Fibroblast of villous mesenchyme (primary cell): ENCODE measurements around the gene TRPC4AP. TPM values are rescaled to one million over a fixed set of nuclear protein-coding genes. Genes with fewer than 3 reads are reported as not detected.

Experiments
- DNase-seq: peaks from one replicate; pipeline ENCODE4 v3.0.0-alpha.2; 2010; ENCODE audit warnings: low read depth
- H3K4me3 ChIP-seq: 2 replicates; pipeline ENCODE4 v1.5.1; 2011; ENCODE audit warnings: low read depth, mild to moderate bottlenecking, low read length
- CTCF ChIP-seq: IDR thresholded peaks from 2 replicates; pipeline ENCODE4 v1.5.1; 2012; ENCODE audit warnings: low read depth, mild to moderate bottlenecking, low read length; ENCODE audit not compliant: insufficient read depth
- total RNA-seq: library from RNA; depleted of rRNA; stranded (reverse); fragments of >200 nt; gene quantifications from 2 replicates; pipeline ENCODE4 v1.2.3, GENCODE V29; 2012

The TRPC4AP gene, protein sequence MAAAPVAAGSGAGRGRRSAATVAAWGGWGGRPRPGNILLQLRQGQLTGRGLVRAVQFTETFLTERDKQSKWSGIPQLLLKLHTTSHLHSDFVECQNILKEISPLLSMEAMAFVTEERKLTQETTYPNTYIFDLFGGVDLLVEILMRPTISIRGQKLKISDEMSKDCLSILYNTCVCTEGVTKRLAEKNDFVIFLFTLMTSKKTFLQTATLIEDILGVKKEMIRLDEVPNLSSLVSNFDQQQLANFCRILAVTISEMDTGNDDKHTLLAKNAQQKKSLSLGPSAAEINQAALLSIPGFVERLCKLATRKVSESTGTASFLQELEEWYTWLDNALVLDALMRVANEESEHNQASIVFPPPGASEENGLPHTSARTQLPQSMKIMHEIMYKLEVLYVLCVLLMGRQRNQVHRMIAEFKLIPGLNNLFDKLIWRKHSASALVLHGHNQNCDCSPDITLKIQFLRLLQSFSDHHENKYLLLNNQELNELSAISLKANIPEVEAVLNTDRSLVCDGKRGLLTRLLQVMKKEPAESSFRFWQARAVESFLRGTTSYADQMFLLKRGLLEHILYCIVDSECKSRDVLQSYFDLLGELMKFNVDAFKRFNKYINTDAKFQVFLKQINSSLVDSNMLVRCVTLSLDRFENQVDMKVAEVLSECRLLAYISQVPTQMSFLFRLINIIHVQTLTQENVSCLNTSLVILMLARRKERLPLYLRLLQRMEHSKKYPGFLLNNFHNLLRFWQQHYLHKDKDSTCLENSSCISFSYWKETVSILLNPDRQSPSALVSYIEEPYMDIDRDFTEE
- total RNA-seq, result 86.7 and 96.7 TPM in 2 replicates

GRCh38 chr20:35092524-35093266 is at the start of gene TRPC4AP:
TSS of gene TRPC4AP (minus strand) at chr20:35092807. CDS start at chr20:35092781, 26 bp downstream.
- DNase-seq, result peak; percentile 92
- peak within 1 kb of the TSS; percentile 86 for H3K4me3 ChIP-seq
- TF ChIP-seq CTCF, result peak; percentile 97

DNA sequence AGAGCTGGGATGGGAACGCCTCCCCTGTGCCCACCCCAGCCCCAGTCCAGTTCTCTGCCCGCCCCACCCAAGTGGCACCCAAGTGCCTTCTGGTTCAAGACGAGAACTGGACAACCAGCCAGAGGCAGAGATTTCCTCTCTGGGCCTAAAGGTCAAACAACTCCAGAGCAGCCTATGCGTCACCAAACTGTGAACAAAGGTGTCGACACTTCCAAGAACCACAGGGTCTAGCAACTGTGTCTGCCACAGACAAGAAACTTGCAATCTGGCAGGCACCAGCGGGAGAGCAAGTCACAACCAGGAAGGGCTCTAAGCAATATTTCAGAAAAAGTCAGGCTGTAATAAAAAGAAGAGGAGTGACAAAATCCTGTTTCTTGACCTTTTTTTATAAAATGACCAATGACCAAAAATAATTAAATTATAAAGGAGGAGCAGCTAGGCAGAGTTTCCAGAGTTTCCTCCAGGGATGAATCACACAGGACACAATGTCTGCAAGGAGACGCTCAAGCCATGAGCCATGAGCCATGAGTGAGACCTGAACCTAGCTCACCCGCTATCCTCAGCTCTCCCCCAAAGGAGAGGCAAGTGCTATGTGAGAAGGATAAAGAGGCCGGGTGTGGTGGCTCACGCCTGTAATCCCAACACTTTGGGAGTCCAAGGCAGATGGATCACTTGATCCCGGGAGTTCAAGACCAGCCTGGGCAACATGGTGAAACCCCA is 43.4 kb upstream of the TRPC4AP start:
- TF ChIP-seq CTCF, result no peak
- no peak overlapping the region for H3K4me3 ChIP-seq
- peak; percentile 71 for DNase-seq

DNA sequence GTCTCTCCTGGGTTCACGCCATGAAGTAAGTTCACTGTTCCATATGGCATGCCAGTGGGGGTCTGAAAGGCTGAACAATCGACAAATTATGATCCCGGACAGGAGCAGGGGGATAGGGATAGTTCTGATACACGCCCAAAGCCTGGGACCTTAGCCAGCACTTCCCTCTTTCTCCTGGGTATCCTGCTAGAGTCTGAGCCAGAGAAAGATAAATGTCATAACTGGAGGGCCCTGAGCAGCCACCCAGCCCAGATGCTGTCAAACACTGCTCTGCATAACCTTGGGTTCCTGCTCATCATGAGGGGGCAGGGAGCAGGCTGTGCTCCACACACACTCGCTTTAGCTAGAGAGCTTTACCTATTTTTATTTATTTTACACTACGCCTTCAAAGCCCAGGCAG is 42.3 kb upstream of the TRPC4AP start:
- DNase-seq, result no peak
- no peak for TF ChIP-seq CTCF
- no peak overlapping the region for H3K4me3 ChIP-seq

- TF ChIP-seq CTCF, result no peak
- DNase-seq, result no peak
- H3K4me3 ChIP-seq, result no peak overlapping the region
These were observed 41.9 kb upstream of the TRPC4AP start for GRCh38 chr20:35134472-35134871.

- H3K4me3 ChIP-seq, result no peak overlapping the region
- no peak for DNase-seq
- TF ChIP-seq CTCF, result no peak
These were observed 41.1 kb upstream of the TRPC4AP start for GRCh38 chr20:35133735-35134134.

- DNase-seq, result no peak
- no peak overlapping the region for H3K4me3 ChIP-seq
- no peak for TF ChIP-seq CTCF
These were observed 40.4 kb upstream of the TRPC4AP start for GRCh38 chr20:35133031-35133430.
